Body of pancreas (tissue), 4 donors: ENCODE results near the gene RRAS. TPM values are rescaled to one million over a fixed set of nuclear protein-coding genes. Genes with fewer than 3 reads are reported as not detected.
"Not testable (repeated sequence)": the region's sequence is repeated elsewhere in the genome, so short reads cannot be mapped to it uniquely, and the experiment has no call there.

Source experiments
- ATAC-seq: fragments of 150-250 bp; one replicate; pipeline ENCODE4 v1.9.1; 2016
- DNase-seq, 4 donors: peaks; one replicate each; pipeline ENCODE4 v3.0.0-alpha.2; 2019
- H3K27ac ChIP-seq, 4 donors: fragments of 200-600 bp; sonication (generic); 1 replicate in 3 of 4; 2 replicates in 1 of 4; pipeline versions ENCODE4 v1.5.1 to v1.6.1; 2016 to 2019; ENCODE audit warnings: mild to moderate bottlenecking in 1 of 4, mixed read lengths in 1 of 4, moderate library complexity in 1 of 4
- H3K27me3 ChIP-seq, 2 donors: fragments of 200-600 bp; sonication (generic); one replicate each; pipeline ENCODE4 v1.6.0; 2016; ENCODE audit warnings: mild to moderate bottlenecking in 1 of 2
- H3K36me3 ChIP-seq, 2 donors: fragments of 200-600 bp; sonication (generic); replicated peaks in 1 of 2; 2 replicates each; pipeline ENCODE4 v1.5.1; 2016; ENCODE audit warnings: low read depth in 2 of 2; ENCODE audit not compliant: insufficient read depth in 1 of 2
- H3K4me1 ChIP-seq: fragments of 200-600 bp; sonication (generic); one replicate; pipeline ENCODE4 v1.6.0; 2016
- H3K4me3 ChIP-seq, 2 donors: fragments of 200-600 bp; sonication (generic); 1 replicate in 1 of 2; 2 replicates in 1 of 2; pipeline ENCODE4 v1.5.1; 2016 to 2019
- H3K9me3 ChIP-seq, 3 donors: fragments of 200-600 bp; sonication (generic); 1 replicate in 2 of 3; 2 replicates in 1 of 3; pipeline ENCODE4 v1.5.1; 2016
- CTCF ChIP-seq, 7 experiments: fragments of 450-650 bp in 4 of 7; fragments of 200-600 bp in 3 of 7; sonication (generic) in 3 of 7; IDR thresholded peaks; one replicate each; pipeline ENCODE4 v1.5.1; 2016 to 2019; ENCODE audit warnings: antibody characterized with exemption in 7 of 7
- POLR2A ChIP-seq, 3 donors: fragments of 450-650 bp; IDR thresholded peaks; one replicate each; pipeline ENCODE4 v1.6.1; 2016; ENCODE audit warnings: antibody characterized with exemption in 3 of 3, mild to moderate bottlenecking in 2 of 3
- WGBS, 2 donors: methylation state at CpG; one replicate each; pipeline ENCODE4 v1.1.5; 2017; 5-methylcytosine and 5-hydroxymethylcytosine counted together
- intact Hi-C: fragments of 100-400 bp; cut with DNase I; formaldehyde crosslinking; loops from one replicate; pipeline ENCODE4 v1.15.1; 2023
- total RNA-seq, 2 donors: library from RNA; depleted of rRNA; stranded (reverse); fragments of >200 nt; gene quantifications; one replicate each; pipeline ENCODE4 v1.1.0, GENCODE V29; 2016

The RRAS gene
- total RNA-seq, 2 donors from 2014 or later, result 10.9 to 17.9 TPM

GRCh38 chr19:49624967-49625910 is 14.7 kb downstream of the RRAS start:
- intact Hi-C loops, result no loop called here
- no peaks in the 10 kb centered on the region for H3K4me1 ChIP-seq
- H3K4me3 ChIP-seq, result no peak overlapping the region
- H3K27me3 ChIP-seq, result no peaks in the 10 kb centered on the region
- ATAC-seq, result no peak
- H3K9me3 ChIP-seq, result no peaks in the 10 kb centered on the region
- TF ChIP-seq POLR2A (IDR thresholded peaks at IDR 0.05), result no peak
- no peak for TF ChIP-seq CTCF (IDR thresholded peaks at IDR 0.05)
- H3K27ac ChIP-seq, result no peak overlapping the region
- WGBS, 2 donors, result 84 to 89% methylated on average over 22 to 27 of the region's 27 CpGs
- DNase-seq, result no peak
- peaks cover 0 to 8% of the 10 kb centered on the region in 2 donors for H3K36me3 ChIP-seq

GRCh38 chr19:49617860-49618259 is 22.1 kb downstream of the RRAS start:
- DNase-seq, H3K4me3 ChIP-seq, H3K27me3 ChIP-seq, H3K9me3 ChIP-seq, H3K27ac ChIP-seq, intact Hi-C loops, H3K4me1 ChIP-seq, ATAC-seq: not testable (repeated sequence)
- peaks cover 9 to 17% of the 10 kb centered on the region in 2 donors for H3K36me3 ChIP-seq
- WGBS, 2 donors, result 92 to 93% methylated on average over 13 of the region's 13 CpGs

- Histone ChIP-seq H3K27ac (no peak overlapping the region), H3K4me1 (peaks cover 11% of the 10 kb centered on the region), H3K4me3 (no peak overlapping the region), H3K27me3 (no peaks in the 10 kb centered on the region), H3K36me3 (peaks cover 9 to 17% of the 10 kb centered on the region in 2 donors), H3K9me3 (no peaks in the 10 kb centered on the region)
- no peak for TF ChIP-seq POLR2A (IDR thresholded peaks at IDR 0.05)
- no peak for TF ChIP-seq CTCF (IDR thresholded peaks at IDR 0.05)
- DNase-seq, result no peak
- WGBS, 2 donors, result 90 to 97% methylated on average over 6 to 7 of the region's 7 CpGs
- intact Hi-C loops, result no loop called here
- no peak for ATAC-seq
These were observed 23.0 kb downstream of the RRAS start for GRCh38 chr19:49616945-49617344.

GRCh38 chr19:49616532-49616931 is 23.4 kb downstream of the RRAS start:
- ATAC-seq, result no peak
- TF ChIP-seq CTCF (IDR thresholded peaks at IDR 0.05), result no peak
- no peak for TF ChIP-seq POLR2A (IDR thresholded peaks at IDR 0.05)
- Histone ChIP-seq H3K4me3 (no peak overlapping the region), H3K9me3 (no peaks in the 10 kb centered on the region), H3K4me1 (peaks cover 11% of the 10 kb centered on the region), H3K36me3 (peaks cover 9 to 17% of the 10 kb centered on the region in 2 donors), H3K27me3 (no peaks in the 10 kb centered on the region), H3K27ac (no peak overlapping the region)
- no peak for DNase-seq
- intact Hi-C loops, result no loop called here
- WGBS, 2 donors, result 94 to 97% methylated on average over 7 of the region's 7 CpGs

- H3K4me3 ChIP-seq, result no peak overlapping the region
- no peak for DNase-seq
- ATAC-seq, result no peak
- H3K27me3 ChIP-seq, result no peaks in the 10 kb centered on the region
- H3K36me3 ChIP-seq, result peaks cover 9 to 17% of the 10 kb centered on the region in 2 donors
- intact Hi-C loops, result no loop called here
- no peak overlapping the region for H3K27ac ChIP-seq
- 93 to 97% methylated on average over 23 of the region's 23 CpGs for WGBS, 2 donors
- H3K9me3 ChIP-seq, result no peaks in the 10 kb centered on the region
- peaks cover 11% of the 10 kb centered on the region for H3K4me1 ChIP-seq
- TF ChIP-seq POLR2A (IDR thresholded peaks at IDR 0.05) (no peak), CTCF (IDR thresholded peaks at IDR 0.05) (no peak)
These were observed 24.1 kb downstream of the RRAS start for GRCh38 chr19:49615861-49616260.
